ENCODE data around the gene FAM118B.
A peak's percentile ranks its signal among the peaks of the same experiment; 100 is the strongest.

Gene FAM118B

GRCh38 chr11:126267650-126268049 is 56.1 kb downstream of the FAM118B start:
- TF ChIP-seq CTCF (IDR thresholded peaks at IDR 0.05; ENCODE audit: low read depth, low read length, missing control alignments): no peak
- no peak for DNase-seq (ENCODE audit: low read depth)
- H3K4me3 ChIP-seq (ENCODE audit: low read depth, low read length): peak overlapping the region; percentile 99

- H3K4me3 ChIP-seq (ENCODE audit: low read depth, low read length): peak overlapping the region; percentile 99
- DNase-seq (ENCODE audit: low read depth): no peak
- TF ChIP-seq CTCF (IDR thresholded peaks at IDR 0.05; ENCODE audit: low read depth, low read length, missing control alignments): no peak
Observed at GRCh38 chr11:126268361-126268707, 56.8 kb downstream of the FAM118B start.

- TF ChIP-seq CTCF (IDR thresholded peaks at IDR 0.05; ENCODE audit: low read depth, low read length, missing control alignments): no peak
- H3K4me3 ChIP-seq (ENCODE audit: low read depth, low read length): peak within 1 kb of the TSS; percentile 99
- DNase-seq (ENCODE audit: low read depth): peak; percentile 95
Observed at GRCh38 chr11:126268708-126269579, 57.4 kb downstream of the FAM118B start, which contains the start of the genes FOXRED1 and SRPRA. Gene FOXRED1, plus strand, starts transcription at chr11:126269154. Its CDS starts 53 bp downstream, at chr11:126269207. Gene SRPRA, minus strand, starts transcription at chr11:126268895. Its CDS starts 91 bp downstream, at chr11:126268804.

- no peak for DNase-seq (ENCODE audit: low read depth)
- no peak overlapping the region for H3K4me3 ChIP-seq (ENCODE audit: low read depth, low read length)
- no peak for TF ChIP-seq CTCF (IDR thresholded peaks at IDR 0.05; ENCODE audit: low read depth, low read length, missing control alignments)
Observed at GRCh38 chr11:126277322-126277721, 65.7 kb downstream of the FAM118B start.

GRCh38 chr11:126277780-126278179 is 66.2 kb downstream of the FAM118B start:
- no peak for DNase-seq (ENCODE audit: low read depth)
- H3K4me3 ChIP-seq (ENCODE audit: low read depth, low read length): no peak overlapping the region
- no peak for TF ChIP-seq CTCF (IDR thresholded peaks at IDR 0.05; ENCODE audit: low read depth, low read length, missing control alignments)

GRCh38 chr11:126279191-126279590 is 67.6 kb downstream of the FAM118B start:
- TF ChIP-seq CTCF (IDR thresholded peaks at IDR 0.05; ENCODE audit: low read depth, low read length, missing control alignments): no peak
- no peak overlapping the region for H3K4me3 ChIP-seq (ENCODE audit: low read depth, low read length)
- DNase-seq (ENCODE audit: low read depth): no peak

GRCh38 chr11:126280595-126280994 is 69.0 kb downstream of the FAM118B start:
- H3K4me3 ChIP-seq (ENCODE audit: low read depth, low read length): no peak overlapping the region
- no peak for DNase-seq (ENCODE audit: low read depth)

More at GRCh38 chr11:126280595-126280994, 69.0 kb downstream of the FAM118B start:
- TF ChIP-seq CTCF (IDR thresholded peaks at IDR 0.05; ENCODE audit: low read depth, low read length, missing control alignments): no peak
